BE2C (cell line): Measurements from ENCODE around the gene SECTM1.

ENCODE experiments used
- DNase-seq: peaks from one replicate; pipeline ENCODE4 v3.0.0-alpha.2; 2020
- H3K27me3 ChIP-seq: fragments of 250-450 bp; sonication (Bioruptor Pico); 2 replicates; pipeline ENCODE4 v1.5.1; 2020; ENCODE audit warnings: mild to moderate bottlenecking
- H3K36me3 ChIP-seq: fragments of 250-450 bp; sonication (Bioruptor Pico); 2 replicates; pipeline ENCODE4 v1.5.1; 2020; ENCODE audit warnings: mild to moderate bottlenecking
- H3K4me1 ChIP-seq: fragments of 250-450 bp; sonication (Bioruptor Pico); 2 replicates; pipeline ENCODE4 v1.5.1; 2020
- H3K4me3 ChIP-seq: 2 replicates; pipeline ENCODE4 v1.5.1; 2011; ENCODE audit warnings: low read depth, low read length
- H3K9me3 ChIP-seq: fragments of 250-450 bp; sonication (Bioruptor Pico); 2 replicates; pipeline ENCODE4 v1.5.1; 2020
- CTCF ChIP-seq: IDR thresholded peaks from 2 replicates; pipeline ENCODE4 v1.5.1; 2012; ENCODE audit warnings: mild to moderate bottlenecking, low read depth, low read length

Gene SECTM1

GRCh38 chr17:82280537-82280936 lies 53.0 kb downstream of the SECTM1 start:
- no peaks in the 10 kb centered on the region for H3K27me3 ChIP-seq
- no peak for TF ChIP-seq CTCF
- no peak overlapping the region for H3K4me3 ChIP-seq
- H3K36me3 ChIP-seq: no peaks in the 10 kb centered on the region
- no peak for DNase-seq
- H3K9me3 ChIP-seq: no peaks in the 10 kb centered on the region
- peaks cover 23% of the 10 kb centered on the region for H3K4me1 ChIP-seq

- Histone ChIP-seq H3K4me3 (no peak overlapping the region), H3K4me1 (peaks cover 23% of the 10 kb centered on the region), H3K36me3 (no peaks in the 10 kb centered on the region), H3K9me3 (no peaks in the 10 kb centered on the region), H3K27me3 (no peaks in the 10 kb centered on the region)
- DNase-seq: no peak
- no peak for TF ChIP-seq CTCF
Measured at GRCh38 chr17:82278786-82279391, 54.7 kb downstream of the SECTM1 start.

GRCh38 chr17:82278308-82278707 lies 55.3 kb downstream of the SECTM1 start:
- no peak for TF ChIP-seq CTCF
- Histone ChIP-seq H3K27me3 (no peaks in the 10 kb centered on the region), H3K36me3 (no peaks in the 10 kb centered on the region), H3K4me1 (peaks cover 19% of the 10 kb centered on the region), H3K9me3 (no peaks in the 10 kb centered on the region), H3K4me3 (no peak overlapping the region)
- no peak for DNase-seq

GRCh38 chr17:82277851-82278250 lies 55.7 kb downstream of the SECTM1 start:
- no peaks in the 10 kb centered on the region for H3K36me3 ChIP-seq
- no peak for TF ChIP-seq CTCF

GRCh38 chr17:82276938-82277337 lies 56.6 kb downstream of the SECTM1 start:
- Histone ChIP-seq H3K4me1 (peaks cover 6% of the 10 kb centered on the region), H3K27me3 (no peaks in the 10 kb centered on the region), H3K4me3 (no peak overlapping the region), H3K36me3 (peaks cover 6% of the 10 kb centered on the region), H3K9me3 (no peaks in the 10 kb centered on the region)
- DNase-seq: no peak
- no peak for TF ChIP-seq CTCF

More at GRCh38 chr17:82277851-82278250, 55.7 kb downstream of the SECTM1 start:
- no peaks in the 10 kb centered on the region for H3K27me3 ChIP-seq
- H3K9me3 ChIP-seq: no peaks in the 10 kb centered on the region
- no peak overlapping the region for H3K4me3 ChIP-seq
- no peak for DNase-seq
- H3K4me1 ChIP-seq: peaks cover 15% of the 10 kb centered on the region

- Histone ChIP-seq H3K4me1 (peaks cover 4% of the 10 kb centered on the region), H3K36me3 (peaks cover 21% of the 10 kb centered on the region), H3K27me3 (no peaks in the 10 kb centered on the region), H3K4me3 (no peak overlapping the region), H3K9me3 (no peaks in the 10 kb centered on the region)
- no peak for DNase-seq
- no peak for TF ChIP-seq CTCF
Measured at GRCh38 chr17:82275326-82275725, 58.2 kb downstream of the SECTM1 start.
